Parathyroid adenoma (tissue), 2 donors: ENCODE measurements around the gene NKD1.

Experiments used
- H2AFZ ChIP-seq: fragments of 300-600 bp; sonication (generic); one replicate; pipeline ENCODE4 v1.7.0; 2017; ENCODE audit warnings: antibody characterized with exemption, mild to moderate bottlenecking
- H3K27ac ChIP-seq: fragments of 300-600 bp; sonication (generic); one replicate; pipeline ENCODE4 v1.7.0; 2017
- H3K27me3 ChIP-seq: fragments of 300-600 bp; sonication (generic); one replicate; pipeline ENCODE4 v1.7.0; 2017; ENCODE audit warnings: low read length; ENCODE audit not compliant: control insufficient read depth, insufficient read depth
- H3K36me3 ChIP-seq: fragments of 300-600 bp; sonication (generic); one replicate; pipeline ENCODE4 v1.7.0; 2017; ENCODE audit warnings: low read length; ENCODE audit not compliant: control insufficient read depth, insufficient read depth
- H3K4me1 ChIP-seq: fragments of 300-600 bp; sonication (generic); one replicate; pipeline ENCODE4 v1.7.0; 2017; ENCODE audit warnings: control low read depth
- H3K4me2 ChIP-seq: fragments of 300-600 bp; sonication (generic); one replicate; pipeline ENCODE4 v1.7.0; 2017; ENCODE audit warnings: low read length
- H3K4me3 ChIP-seq: fragments of 300-600 bp; sonication (generic); one replicate; pipeline ENCODE4 v1.7.0; 2017; ENCODE audit warnings: low read depth, low read length
- H3K79me2 ChIP-seq: fragments of 300-600 bp; sonication (generic); one replicate; pipeline ENCODE4 v1.7.0; 2017; ENCODE audit warnings: control low read depth
- H3K9ac ChIP-seq: fragments of 300-600 bp; sonication (generic); one replicate; pipeline ENCODE4 v1.7.0; 2017; ENCODE audit warnings: mild to moderate bottlenecking
- H3K9me3 ChIP-seq: fragments of 300-600 bp; sonication (generic); one replicate; pipeline ENCODE4 v1.7.0; 2017; ENCODE audit warnings: low read length; ENCODE audit not compliant: control insufficient read depth
- TF ChIP-seq, protein P1 (sequence below): fragments of 300-600 bp; sonication (generic); IDR thresholded peaks from one replicate; pipeline ENCODE4 v1.7.0; 2017; ENCODE audit warnings: antibody characterized with exemption, mild to moderate bottlenecking
- donor health status: primary hyperparathyroidism.

The NKD1 gene

DNA sequence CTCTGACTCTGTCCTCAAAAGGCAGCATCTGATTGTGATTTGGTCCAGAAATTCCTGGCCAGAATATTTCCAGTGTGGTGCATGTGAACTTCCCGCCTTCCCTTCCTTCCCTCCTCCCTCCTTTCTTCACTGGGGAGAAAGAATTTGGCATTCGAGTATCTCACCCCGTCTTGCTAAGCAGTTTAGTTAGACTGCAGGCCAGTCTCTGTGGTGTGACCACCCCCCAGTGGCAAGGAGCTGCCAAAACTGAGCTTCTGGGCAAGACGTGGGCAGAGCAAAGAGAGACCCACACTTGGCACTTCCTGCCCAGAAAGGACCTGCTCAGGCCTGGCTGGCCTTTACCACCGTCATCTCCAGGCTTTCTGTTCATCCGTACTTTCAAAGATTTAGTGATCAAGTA is 96.5 kb downstream of the NKD1 start:
- no peaks in the 10 kb centered on the region for H3K27me3 ChIP-seq
- H3K36me3 ChIP-seq: no peaks in the 10 kb centered on the region
- TF ChIP-seq, protein P1, sequence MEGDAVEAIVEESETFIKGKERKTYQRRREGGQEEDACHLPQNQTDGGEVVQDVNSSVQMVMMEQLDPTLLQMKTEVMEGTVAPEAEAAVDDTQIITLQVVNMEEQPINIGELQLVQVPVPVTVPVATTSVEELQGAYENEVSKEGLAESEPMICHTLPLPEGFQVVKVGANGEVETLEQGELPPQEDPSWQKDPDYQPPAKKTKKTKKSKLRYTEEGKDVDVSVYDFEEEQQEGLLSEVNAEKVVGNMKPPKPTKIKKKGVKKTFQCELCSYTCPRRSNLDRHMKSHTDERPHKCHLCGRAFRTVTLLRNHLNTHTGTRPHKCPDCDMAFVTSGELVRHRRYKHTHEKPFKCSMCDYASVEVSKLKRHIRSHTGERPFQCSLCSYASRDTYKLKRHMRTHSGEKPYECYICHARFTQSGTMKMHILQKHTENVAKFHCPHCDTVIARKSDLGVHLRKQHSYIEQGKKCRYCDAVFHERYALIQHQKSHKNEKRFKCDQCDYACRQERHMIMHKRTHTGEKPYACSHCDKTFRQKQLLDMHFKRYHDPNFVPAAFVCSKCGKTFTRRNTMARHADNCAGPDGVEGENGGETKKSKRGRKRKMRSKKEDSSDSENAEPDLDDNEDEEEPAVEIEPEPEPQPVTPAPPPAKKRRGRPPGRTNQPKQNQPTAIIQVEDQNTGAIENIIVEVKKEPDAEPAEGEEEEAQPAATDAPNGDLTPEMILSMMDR: no peak
- H3K9me3 ChIP-seq: no peaks in the 10 kb centered on the region
- H2AFZ ChIP-seq: no peak overlapping the region
- no peaks in the 10 kb centered on the region for H3K4me1 ChIP-seq
- no peak overlapping the region for H3K9ac ChIP-seq
- H3K4me2 ChIP-seq: no peak overlapping the region
- H3K27ac ChIP-seq: no peak overlapping the region
- no peak overlapping the region for H3K4me3 ChIP-seq
- H3K79me2 ChIP-seq: no peaks in the 10 kb centered on the region

DNA sequence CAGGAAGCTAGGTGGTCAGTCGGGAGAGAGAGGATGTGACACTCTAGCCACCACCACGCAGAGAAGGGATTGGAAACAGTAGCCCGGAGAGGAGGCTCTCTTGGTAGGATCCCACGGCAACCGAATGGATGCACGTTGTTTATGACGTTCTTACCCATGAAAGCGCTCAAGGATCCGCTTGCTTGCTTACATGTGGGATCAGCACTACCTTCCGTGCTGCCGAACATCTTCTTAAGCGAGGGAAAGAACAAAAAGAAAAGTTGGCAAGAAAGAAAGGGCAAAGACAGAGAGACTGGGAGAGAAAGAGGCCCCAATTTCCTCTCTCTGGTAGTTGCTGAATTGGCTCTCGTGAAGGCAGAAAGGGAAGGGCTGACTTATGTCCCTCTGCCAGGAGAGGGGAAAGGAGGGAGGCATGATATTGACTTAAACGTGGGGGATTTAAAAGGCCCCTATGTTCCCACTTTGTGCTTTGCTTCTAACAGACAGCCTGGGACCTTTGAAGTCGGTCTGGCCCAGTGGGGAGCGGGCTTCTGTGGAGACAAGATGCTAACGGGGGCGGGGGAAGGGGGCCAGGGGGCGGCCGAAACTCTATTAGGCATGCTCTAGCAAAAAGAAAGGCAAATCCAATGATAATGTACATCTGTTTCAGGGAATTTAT is 97.5 kb downstream of the NKD1 start:
- Histone ChIP-seq H3K27ac (no peak overlapping the region), H3K36me3 (no peaks in the 10 kb centered on the region), H3K79me2 (no peaks in the 10 kb centered on the region), H3K9me3 (no peaks in the 10 kb centered on the region), H3K9ac (no peak overlapping the region), H2AFZ (no peak overlapping the region), H3K4me3 (no peak overlapping the region), H3K4me2 (no peak overlapping the region), H3K27me3 (no peaks in the 10 kb centered on the region), H3K4me1 (no peaks in the 10 kb centered on the region)
- TF ChIP-seq, protein P1: no peak

DNA sequence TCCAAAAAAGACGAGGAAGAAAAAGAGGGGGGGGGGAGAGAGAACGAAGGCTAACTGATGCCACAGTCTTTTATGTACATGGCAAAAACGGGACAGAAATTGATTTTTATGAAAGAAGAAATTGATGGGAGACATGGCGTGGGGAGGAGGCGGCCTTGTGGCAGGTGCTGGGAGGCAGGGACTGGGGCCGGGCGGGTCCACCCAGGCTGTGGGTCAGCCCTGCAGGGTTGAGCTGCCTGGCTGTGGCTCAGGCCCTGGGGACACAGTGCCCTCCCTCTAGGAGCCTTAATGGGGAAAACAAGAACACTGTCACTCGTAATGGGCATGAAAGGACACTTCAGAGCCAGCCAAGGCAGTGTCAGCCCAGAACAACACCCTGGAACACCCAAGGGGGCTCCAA is 98.1 kb downstream of the NKD1 start:
- H3K27me3 ChIP-seq: no peaks in the 10 kb centered on the region
- no peak overlapping the region for H3K4me2 ChIP-seq
- no peak overlapping the region for H3K27ac ChIP-seq
- no peaks in the 10 kb centered on the region for H3K79me2 ChIP-seq
- no peaks in the 10 kb centered on the region for H3K9me3 ChIP-seq
- no peak overlapping the region for H3K4me3 ChIP-seq
- H3K4me1 ChIP-seq: no peaks in the 10 kb centered on the region
- no peak overlapping the region for H2AFZ ChIP-seq
- TF ChIP-seq, protein P1: no peak
- H3K9ac ChIP-seq: no peak overlapping the region
- no peaks in the 10 kb centered on the region for H3K36me3 ChIP-seq

DNA sequence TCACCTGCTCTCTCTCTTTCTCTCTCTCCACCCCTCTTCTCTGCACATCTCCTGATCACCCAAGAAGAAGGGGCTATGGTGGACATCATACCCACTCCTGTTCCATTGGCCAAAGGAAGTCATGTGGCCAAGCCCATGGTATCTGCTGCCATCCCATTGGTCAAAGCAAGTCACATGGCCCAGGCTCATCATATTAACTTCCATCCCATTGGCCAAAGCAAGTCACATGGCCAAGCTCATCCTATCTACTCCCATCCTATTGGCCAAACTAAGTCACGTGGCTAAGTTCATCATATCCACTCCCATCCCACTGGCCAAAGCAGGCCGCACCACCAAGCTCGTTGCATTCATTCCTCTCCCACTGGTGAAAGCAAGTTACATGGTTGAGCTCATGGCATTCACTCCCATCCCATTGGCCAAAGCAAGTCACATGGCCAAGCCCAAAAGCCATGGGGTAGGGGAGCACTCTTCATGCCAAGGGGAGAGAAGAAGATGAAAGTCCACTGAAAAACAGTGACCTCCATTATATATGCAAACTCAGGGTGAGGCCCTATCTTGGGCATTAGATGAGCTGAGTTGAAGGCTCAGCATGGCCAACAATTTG is 103.7 kb downstream of the NKD1 start:
- no peak overlapping the region for H3K4me3 ChIP-seq
- no peak overlapping the region for H2AFZ ChIP-seq
- H3K27ac ChIP-seq: no peak overlapping the region
- no peaks in the 10 kb centered on the region for H3K9me3 ChIP-seq
- no peak overlapping the region for H3K4me2 ChIP-seq
- TF ChIP-seq, protein P1: no peak
- H3K79me2 ChIP-seq: no peaks in the 10 kb centered on the region
- H3K27me3 ChIP-seq: no peaks in the 10 kb centered on the region
- H3K36me3 ChIP-seq: no peaks in the 10 kb centered on the region
- no peaks in the 10 kb centered on the region for H3K4me1 ChIP-seq
- H3K9ac ChIP-seq: no peak overlapping the region
